ENCODE measurements around the gene ATP11A.

DNA sequence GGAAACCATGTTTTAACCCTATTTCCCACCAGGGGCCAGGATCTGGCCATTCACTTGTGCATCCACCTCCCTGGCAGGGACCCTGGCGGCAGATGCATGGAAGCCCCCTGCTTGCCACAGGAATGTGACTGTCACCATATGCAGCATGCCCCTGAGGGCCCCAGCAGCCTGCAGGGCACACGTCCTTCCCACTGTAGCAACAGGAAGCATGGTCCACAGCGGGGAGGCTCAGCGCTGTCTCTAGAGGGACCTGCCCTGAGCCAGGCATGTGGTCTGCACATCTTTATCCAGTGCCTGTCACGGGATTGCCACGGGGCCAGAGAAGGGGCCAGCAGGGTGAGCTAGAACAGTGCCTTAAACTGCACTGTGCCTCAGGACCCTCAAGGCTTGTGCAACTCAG is 244.2 kb downstream of the ATP11A start:
- TF ChIP-seq, protein P1, sequence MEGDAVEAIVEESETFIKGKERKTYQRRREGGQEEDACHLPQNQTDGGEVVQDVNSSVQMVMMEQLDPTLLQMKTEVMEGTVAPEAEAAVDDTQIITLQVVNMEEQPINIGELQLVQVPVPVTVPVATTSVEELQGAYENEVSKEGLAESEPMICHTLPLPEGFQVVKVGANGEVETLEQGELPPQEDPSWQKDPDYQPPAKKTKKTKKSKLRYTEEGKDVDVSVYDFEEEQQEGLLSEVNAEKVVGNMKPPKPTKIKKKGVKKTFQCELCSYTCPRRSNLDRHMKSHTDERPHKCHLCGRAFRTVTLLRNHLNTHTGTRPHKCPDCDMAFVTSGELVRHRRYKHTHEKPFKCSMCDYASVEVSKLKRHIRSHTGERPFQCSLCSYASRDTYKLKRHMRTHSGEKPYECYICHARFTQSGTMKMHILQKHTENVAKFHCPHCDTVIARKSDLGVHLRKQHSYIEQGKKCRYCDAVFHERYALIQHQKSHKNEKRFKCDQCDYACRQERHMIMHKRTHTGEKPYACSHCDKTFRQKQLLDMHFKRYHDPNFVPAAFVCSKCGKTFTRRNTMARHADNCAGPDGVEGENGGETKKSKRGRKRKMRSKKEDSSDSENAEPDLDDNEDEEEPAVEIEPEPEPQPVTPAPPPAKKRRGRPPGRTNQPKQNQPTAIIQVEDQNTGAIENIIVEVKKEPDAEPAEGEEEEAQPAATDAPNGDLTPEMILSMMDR (IDR thresholded peaks at IDR 0.05; ENCODE audit: extremely low read depth in 1 of 2, insufficient read depth in 1 of 2, low read depth in 1 of 2, low read length in 2 of 2) = no peak
- TF ChIP-seq POLR2A (IDR thresholded peaks at IDR 0.05; ENCODE audit: low read depth, low read length) = no peak
- no peak for TF ChIP-seq JUN (IDR thresholded peaks at IDR 0.05; ENCODE audit: borderline replicate concordance, insufficient read depth, insufficient read length, low read depth)
- TF ChIP-seq EZH2 (IDR thresholded peaks at IDR 0.05; ENCODE audit: borderline replicate concordance, low read depth, low read length, severe bottlenecking) = no peak
- no peak for TF ChIP-seq FOS (IDR thresholded peaks at IDR 0.05; ENCODE audit: borderline replicate concordance, insufficient read depth, low read length)
- TF ChIP-seq, protein P2, sequence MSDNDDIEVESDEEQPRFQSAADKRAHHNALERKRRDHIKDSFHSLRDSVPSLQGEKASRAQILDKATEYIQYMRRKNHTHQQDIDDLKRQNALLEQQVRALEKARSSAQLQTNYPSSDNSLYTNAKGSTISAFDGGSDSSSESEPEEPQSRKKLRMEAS (IDR thresholded peaks at IDR 0.05; ENCODE audit: insufficient read depth, insufficient read length) = no peak
- no peak for TF ChIP-seq POLR2AphosphoS5 (IDR thresholded peaks at IDR 0.05; ENCODE audit: insufficient read depth, low read depth, low read length)
- TF ChIP-seq MYC (IDR thresholded peaks at IDR 0.05; ENCODE audit: low read depth, low read length) = no peak
- no peak for TF ChIP-seq GATA2 (IDR thresholded peaks at IDR 0.05; ENCODE audit: insufficient read depth, insufficient read length, low read depth, low read length)

All from endothelial cell of umbilical vein (primary cell).